ENCODE results near the gene SGCD. TPM values are rescaled to one million over a fixed set of nuclear protein-coding genes. Genes with fewer than 3 reads are reported as not detected.
A peak's percentile ranks its signal among the peaks of the same experiment; 100 is the strongest.

The SGCD gene
- total RNA-seq, 1 donor from 2014 or later, result 104 TPM

- no peak for DNase-seq (ENCODE audit: low read depth)
Measured at GRCh38 chr5:156361436-156362109, 34.6 kb downstream of the SGCD start.

GRCh38 chr5:156363861-156364260 is 36.9 kb downstream of the SGCD start:
- no peak for DNase-seq (ENCODE audit: low read depth)

GRCh38 chr5:156366521-156366920 is 39.6 kb downstream of the SGCD start:
- DNase-seq (ENCODE audit: low read depth), result no peak

GRCh38 chr5:156367597-156367996 is 40.6 kb downstream of the SGCD start:
- DNase-seq (ENCODE audit: low read depth), result peak; percentile 94

- no peak for DNase-seq (ENCODE audit: low read depth)
Measured at GRCh38 chr5:156375895-156376495, 49.0 kb downstream of the SGCD start.

GRCh38 chr5:156376751-156377150 is 49.8 kb downstream of the SGCD start:
- DNase-seq (ENCODE audit: low read depth), result no peak

GRCh38 chr5:156378159-156378558 is 51.2 kb downstream of the SGCD start:
- DNase-seq (ENCODE audit: low read depth), result no peak

GRCh38 chr5:156379206-156379605 is 52.2 kb downstream of the SGCD start:
- no peak for DNase-seq (ENCODE audit: low read depth)

GRCh38 chr5:156380848-156381247 is 53.9 kb downstream of the SGCD start:
- no peak for DNase-seq (ENCODE audit: low read depth)

- peak; percentile 82 for DNase-seq (ENCODE audit: low read depth)
Measured at GRCh38 chr5:156383510-156384265, 56.7 kb downstream of the SGCD start.

- DNase-seq (ENCODE audit: low read depth), result no peak
Measured at GRCh38 chr5:156385416-156385815, 58.5 kb downstream of the SGCD start.

- DNase-seq (ENCODE audit: low read depth), result no peak
Measured at GRCh38 chr5:156386976-156387375, 60.0 kb downstream of the SGCD start.

- DNase-seq (ENCODE audit: low read depth), result no peak
Measured at GRCh38 chr5:156387391-156387790, 60.4 kb downstream of the SGCD start.

GRCh38 chr5:156388233-156388632 is 61.3 kb downstream of the SGCD start:
- no peak for DNase-seq (ENCODE audit: low read depth)

GRCh38 chr5:156391139-156391538 is 64.2 kb downstream of the SGCD start:
- DNase-seq (ENCODE audit: low read depth), result no peak

- no peak for DNase-seq (ENCODE audit: low read depth)
Measured at GRCh38 chr5:156393980-156394379, 67.0 kb downstream of the SGCD start.

GRCh38 chr5:156394642-156395305 is 67.8 kb downstream of the SGCD start:
- DNase-seq (ENCODE audit: low read depth), result peak; percentile 33

GRCh38 chr5:156395306-156395675 is 68.3 kb downstream of the SGCD start:
- DNase-seq (ENCODE audit: low read depth), result no peak

GRCh38 chr5:156396063-156396829 is 69.3 kb downstream of the SGCD start:
- DNase-seq (ENCODE audit: low read depth), result peak; percentile 69

- DNase-seq (ENCODE audit: low read depth), result no peak
Measured at GRCh38 chr5:156396830-156397081, 69.8 kb downstream of the SGCD start.

- DNase-seq (ENCODE audit: low read depth), result no peak
Measured at GRCh38 chr5:156399323-156399722, 72.4 kb downstream of the SGCD start.
